K562 (cell line): ENCODE data around the gene NAA38. TPM values are rescaled to one million over a fixed set of nuclear protein-coding genes. Genes with fewer than 3 reads are reported as not detected.
A peak's percentile ranks its signal among the peaks of the same experiment; 100 is the strongest.

Experiments used
- CREM ChIP-seq: IDR thresholded peaks from 2 replicates; pipeline ENCODE4 v1.6.1; 2014; ENCODE audit warnings: antibody characterized with exemption, low read depth
- ELF4 ChIP-seq: fragments of 450-650 bp; formaldehyde crosslinking; IDR thresholded peaks from 2 replicates; pipeline ENCODE4 v1.4.0; 2022; ENCODE audit warnings: missing genetic modification characterization
- FOXA1 ChIP-seq: fragments of 450-650 bp; IDR thresholded peaks from 2 replicates; pipeline ENCODE4 v1.6.1; 2016; ENCODE audit warnings: mild to moderate bottlenecking, borderline replicate concordance
- ILK ChIP-seq: fragments of 450-650 bp; IDR thresholded peaks from 2 replicates; pipeline ENCODE4 v1.6.1; 2016; ENCODE audit warnings: missing genetic modification characterization, low read depth, mild to moderate bottlenecking, missing compliant biosample characterization, moderate library complexity, borderline replicate concordance
- MAZ ChIP-seq, 2 experiments: fragments of 450-650 bp in 1 of 2; sonication (generic) in 1 of 2; formaldehyde crosslinking; IDR thresholded peaks in 1 of 2; conservative IDR thresholded peaks in 1 of 2; 2 replicates each; pipeline versions ENCODE4 v1.4.0 to v1.5.0; 2020; ENCODE audit warnings: mild to moderate bottlenecking in 1 of 2, missing genetic modification reagents in 1 of 2
- MTA1 ChIP-seq: fragments of 450-650 bp; IDR thresholded peaks from 2 replicates; pipeline ENCODE4 v1.6.1; 2017; ENCODE audit warnings: borderline replicate concordance
- NFIC ChIP-seq: fragments of 450-650 bp; IDR thresholded peaks from 2 replicates; pipeline ENCODE4 v1.6.1; 2017; ENCODE audit warnings: mild to moderate bottlenecking, inconsistent platforms
- NR2C2 ChIP-seq, 2 experiments: fragments of 200-800 bp in 1 of 2; sonication (Bioruptor generic) in 1 of 2; sonication (generic) in 1 of 2; formaldehyde crosslinking in 1 of 2; IDR thresholded peaks; 2 replicates each; pipeline versions ENCODE4 v1.6.1 to v1.8.0; 2016 to 2022; ENCODE audit warnings: mild to moderate bottlenecking in 1 of 2, missing compliant biosample characterization in 1 of 2, missing genetic modification characterization in 1 of 2, missing genetic modification reagents in 1 of 2
- RHOXF2B ChIP-seq: fragments of 250-450 bp; sonication (Bioruptor Pico); conservative IDR thresholded peaks from 2 replicates; pipeline ENCODE4 v1.5.1; 2021
- TCF7 ChIP-seq: sonication (generic); IDR thresholded peaks from 2 replicates; pipeline ENCODE4 v1.6.1; 2016; ENCODE audit warnings: antibody characterized with exemption, borderline replicate concordance
- TOE1 ChIP-seq, 2 experiments: fragments of 450-650 bp in 1 of 2; sonication (generic) in 1 of 2; formaldehyde crosslinking in 1 of 2; IDR thresholded peaks; 2 replicates each; pipeline versions ENCODE4 v1.7.1 to v1.8.0; 2016 to 2022; ENCODE audit warnings: borderline replicate concordance in 2 of 2, mild to moderate bottlenecking in 2 of 2, antibody characterized with exemption in 1 of 2, inconsistent platforms in 1 of 2, low read depth in 1 of 2, missing genetic modification reagents in 1 of 2, moderate library complexity in 1 of 2
- ZNF274 ChIP-seq: IDR thresholded peaks from 2 replicates; pipeline ENCODE4 v1.6.1; 2011; ENCODE audit warnings: low read depth, mild to moderate bottlenecking, low read length, moderate library complexity, borderline replicate concordance
- ZNF695 ChIP-seq: fragments of 450-650 bp; formaldehyde crosslinking; IDR thresholded peaks from 2 replicates; pipeline ENCODE4 v1.4.0; 2020; ENCODE audit warnings: mild to moderate bottlenecking, moderate library complexity
- ZNF77 ChIP-seq: fragments of 250-450 bp; sonication (Bioruptor Pico); IDR thresholded peaks from 2 replicates; pipeline ENCODE4 v1.5.0; 2020
- ZNF79 ChIP-seq: fragments of 250-450 bp; sonication (Bioruptor Pico); IDR thresholded peaks from 2 replicates; pipeline ENCODE4 v1.4.0; 2020; ENCODE audit warnings: low read depth, mild to moderate bottlenecking, moderate library complexity
- polyA plus RNA-seq, 8 experiments: library from polyadenylated mRNA; depleted of rRNA in 4 of 8; stranded (reverse) in 5 of 8; unstranded in 3 of 8; fragments of >200 nt; fragmentation: Nextera tagmentation in 2 of 8; fragmentation: Illumina TruSeq in 1 of 8; extraction: Ambion mirVana in 2 of 8; extraction: Trizol in 1 of 8; gene quantifications; 2 replicates each; pipeline versions ENCODE4 v1.2.1 to v1.2.3, GENCODE V29; 2011 to 2014; ENCODE audit warnings: inconsistent platforms in 1 of 8, missing spikeins in 1 of 8
- total RNA-seq, 7 experiments: library from RNA; depleted of rRNA in 6 of 7; stranded (reverse); fragments of >200 nt in 6 of 7; fragmentation: Illumina TruSeq in 2 of 7; extraction: Trizol in 2 of 7; gene quantifications; 2 replicates each; pipeline versions ENCODE4 v1.2.1 to v1.2.3, GENCODE V29; 2011 to 2021; ENCODE audit warnings: low replicate concordance in 1 of 7

Gene NAA38
- total and polyA plus RNA-seq, 9 of the 15 experiments (the other 6 are each of a cell fraction or from before 2014, with no cell fraction given), result 16.4 to 99.8 (median 57.3) TPM

DNA sequence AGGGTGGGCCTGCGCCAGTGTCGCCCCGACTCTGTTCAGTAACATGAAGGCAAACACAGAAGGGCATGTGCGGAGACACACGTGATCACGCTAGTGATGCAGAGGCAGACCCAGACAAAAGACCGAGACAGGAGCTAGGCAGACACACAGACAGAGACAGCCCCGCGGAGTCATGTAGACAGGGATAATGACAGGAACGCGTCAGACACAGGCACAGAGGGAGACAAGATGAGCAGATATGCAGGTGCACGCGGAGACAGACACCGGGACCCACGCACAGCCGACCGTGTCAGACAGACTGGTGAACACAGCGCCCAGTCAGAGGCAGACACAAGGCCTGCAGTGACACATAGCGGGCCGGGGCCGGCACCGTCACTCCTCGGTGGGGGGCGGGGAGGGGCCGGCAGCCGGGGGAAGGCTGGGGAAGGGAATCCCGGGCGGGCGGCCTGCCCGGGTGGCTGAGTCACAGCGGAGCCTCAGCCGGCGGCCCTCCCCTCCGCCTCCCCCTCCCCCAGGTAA lies 15.9 kb downstream of the NAA38 start (continued):
- no peak for TF ChIP-seq TCF7
- TF ChIP-seq FOXA1, result no peak
- no peak for TF ChIP-seq ZNF695
- TF ChIP-seq MAZ (CRISPR knock-in tag; conservative IDR thresholded peaks at IDR 0.05 in 1 of 2, IDR thresholded peaks at IDR 0.05 in 1 of 2), result peak in 1 of 2 experiments; percentile 58; a peak in 3 of 4 replicates
- TF ChIP-seq ZNF79 (CRISPR knock-in tag), result no peak
- TF ChIP-seq TOE1 (IDR thresholded peaks at IDR 0.05; ENCODE audit: borderline replicate concordance), result peak; percentile 61; the same call in 1 of the 2 replicates
- TF ChIP-seq TOE1 (CRISPR knock-in tag; IDR thresholded peaks at IDR 0.05; ENCODE audit: borderline replicate concordance, low read depth), result no peak
- 0 out of 2 replicates have a peak, but pooled peaks have one; percentile 39 for TF ChIP-seq NFIC
- TF ChIP-seq ILK (tag), result no peak
- no peak for TF ChIP-seq RHOXF2B (CRISPR knock-in tag)
- peak; percentile 75 for TF ChIP-seq CREM
- peak; percentile 43; the same call in 1 of the 2 replicates for TF ChIP-seq MTA1
- TF ChIP-seq ZNF274, result no peak
- TF ChIP-seq ZNF77, result no peak
- TF ChIP-seq ELF4, result 0 out of 2 replicates have a peak, but pooled peaks have one; percentile 40
- no peak for TF ChIP-seq NR2C2 (CRISPR knock-in tag; IDR thresholded peaks at IDR 0.05)
- TF ChIP-seq NR2C2 (tag; IDR thresholded peaks at IDR 0.05), result 0 out of 2 replicates have a peak, but pooled peaks have one; percentile 23
